ENCODE results near the gene RAB3IL1.

DNA sequence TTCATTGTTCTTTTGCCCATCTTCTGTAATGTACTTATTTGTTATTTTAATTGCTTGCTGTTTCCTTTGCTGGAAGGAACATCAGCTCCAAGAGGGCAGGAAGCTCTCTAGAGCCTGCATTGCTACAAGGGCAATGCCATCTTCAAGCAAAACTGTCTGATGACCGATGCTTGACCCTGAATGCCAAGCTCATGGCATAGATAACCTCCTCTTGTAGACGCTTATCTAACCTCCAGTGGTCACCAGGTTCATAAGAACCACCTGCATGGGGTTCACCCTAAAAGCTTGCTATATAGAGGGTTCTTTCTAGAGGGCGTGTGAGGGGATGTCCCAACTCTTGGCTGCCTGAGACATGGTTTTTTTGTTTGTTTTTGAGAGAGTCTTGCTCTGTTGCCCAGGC, 42.5 kb downstream of the RAB3IL1 start:
- TF ChIP-seq, protein P1, sequence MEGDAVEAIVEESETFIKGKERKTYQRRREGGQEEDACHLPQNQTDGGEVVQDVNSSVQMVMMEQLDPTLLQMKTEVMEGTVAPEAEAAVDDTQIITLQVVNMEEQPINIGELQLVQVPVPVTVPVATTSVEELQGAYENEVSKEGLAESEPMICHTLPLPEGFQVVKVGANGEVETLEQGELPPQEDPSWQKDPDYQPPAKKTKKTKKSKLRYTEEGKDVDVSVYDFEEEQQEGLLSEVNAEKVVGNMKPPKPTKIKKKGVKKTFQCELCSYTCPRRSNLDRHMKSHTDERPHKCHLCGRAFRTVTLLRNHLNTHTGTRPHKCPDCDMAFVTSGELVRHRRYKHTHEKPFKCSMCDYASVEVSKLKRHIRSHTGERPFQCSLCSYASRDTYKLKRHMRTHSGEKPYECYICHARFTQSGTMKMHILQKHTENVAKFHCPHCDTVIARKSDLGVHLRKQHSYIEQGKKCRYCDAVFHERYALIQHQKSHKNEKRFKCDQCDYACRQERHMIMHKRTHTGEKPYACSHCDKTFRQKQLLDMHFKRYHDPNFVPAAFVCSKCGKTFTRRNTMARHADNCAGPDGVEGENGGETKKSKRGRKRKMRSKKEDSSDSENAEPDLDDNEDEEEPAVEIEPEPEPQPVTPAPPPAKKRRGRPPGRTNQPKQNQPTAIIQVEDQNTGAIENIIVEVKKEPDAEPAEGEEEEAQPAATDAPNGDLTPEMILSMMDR (IDR thresholded peaks at IDR 0.05): no peak
- no peak for TF ChIP-seq POLR2AphosphoS5 (IDR thresholded peaks at IDR 0.05)
